GM19193 (cell line): ENCODE results near the gene ADGRF3.

ENCODE experiments used
- POLR2A ChIP-seq: IDR thresholded peaks from 4 replicates; pipeline ENCODE4 v1.6.1; 2011; ENCODE audit not compliant: insufficient read depth, insufficient read length; ENCODE audit errors: extremely low read depth

ADGRF3 gene

GRCh38 chr2:26300234-26300925, 46.2 kb downstream of the ADGRF3 start:
- no peak for TF ChIP-seq POLR2A

- TF ChIP-seq POLR2A: no peak
These were observed 47.0 kb downstream of the ADGRF3 start for GRCh38 chr2:26299471-26300101.

DNA sequence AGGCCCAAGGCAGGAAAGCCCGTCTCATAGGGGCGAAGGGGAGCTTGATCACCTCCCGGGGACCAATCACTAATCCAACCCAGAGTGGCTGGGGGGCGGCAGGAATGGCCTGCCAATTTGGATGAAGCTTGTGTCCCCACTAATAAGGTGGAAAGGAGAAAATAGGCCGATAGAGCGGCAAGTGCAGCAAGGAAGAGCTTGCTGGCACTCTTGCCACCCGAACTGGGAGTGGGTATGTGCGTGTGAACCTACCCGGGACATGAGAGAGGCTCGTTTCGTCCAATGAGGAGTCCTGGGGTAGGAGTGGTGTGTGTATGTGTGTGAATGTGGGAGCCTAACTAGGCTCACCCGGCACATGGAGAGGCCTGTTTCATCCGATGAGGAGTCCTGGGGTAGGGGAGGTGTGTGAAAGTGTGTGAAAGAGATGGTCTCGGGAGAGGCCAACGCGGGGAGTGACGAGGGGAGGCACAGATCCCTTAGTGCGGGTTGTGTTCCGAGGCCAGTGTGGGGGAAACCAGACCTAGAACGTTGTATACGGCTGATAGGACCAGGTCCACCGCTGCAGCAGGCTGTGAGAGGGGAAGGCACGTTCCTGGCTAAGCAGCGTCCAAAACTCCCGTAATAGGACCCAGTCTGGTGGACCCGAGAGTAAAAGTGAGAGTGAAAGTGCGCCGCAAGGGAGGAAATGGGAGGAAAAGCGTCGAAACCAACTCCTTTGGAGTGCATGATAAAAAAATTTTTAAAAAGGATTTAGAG, 47.8 kb downstream of the ADGRF3 start:
- TF ChIP-seq POLR2A: no peak

DNA sequence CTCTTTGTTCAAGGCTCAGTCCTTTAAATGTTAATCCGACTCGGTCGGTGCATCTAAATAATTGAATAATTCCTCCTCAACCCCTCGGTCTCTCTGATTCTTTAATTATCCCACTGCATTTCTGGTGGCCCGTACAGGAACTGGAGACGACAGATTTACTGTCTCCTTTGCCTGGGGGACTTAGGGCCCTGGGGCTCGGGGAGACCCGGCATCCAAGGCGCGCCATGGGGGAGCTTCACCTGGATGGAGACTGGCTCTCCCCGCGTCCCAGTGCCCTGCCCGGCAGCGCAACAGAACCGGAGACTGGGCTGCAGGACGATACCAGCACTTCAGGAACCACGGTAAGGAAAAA, 48.3 kb downstream of the ADGRF3 start:
- no peak for TF ChIP-seq POLR2A

DNA sequence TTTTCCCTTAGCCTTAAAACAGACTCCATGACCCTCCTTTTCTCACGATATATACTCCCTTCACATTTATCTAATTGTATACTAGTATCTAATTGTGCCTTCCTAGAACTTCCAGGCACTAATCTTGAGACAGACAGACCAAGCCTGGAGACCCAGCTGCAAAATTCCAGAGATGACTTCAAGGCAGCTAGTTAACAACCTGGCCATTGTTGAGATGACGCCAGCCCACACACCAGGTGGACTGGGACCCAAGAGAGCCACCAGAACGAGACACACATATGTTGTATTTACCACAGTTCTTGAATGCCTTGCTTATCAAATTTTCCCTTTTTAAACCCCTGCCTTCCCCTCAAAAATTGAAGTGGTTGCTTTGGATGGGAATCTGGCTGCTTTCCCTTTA, 49.5 kb downstream of the ADGRF3 start:
- TF ChIP-seq POLR2A: no peak

DNA sequence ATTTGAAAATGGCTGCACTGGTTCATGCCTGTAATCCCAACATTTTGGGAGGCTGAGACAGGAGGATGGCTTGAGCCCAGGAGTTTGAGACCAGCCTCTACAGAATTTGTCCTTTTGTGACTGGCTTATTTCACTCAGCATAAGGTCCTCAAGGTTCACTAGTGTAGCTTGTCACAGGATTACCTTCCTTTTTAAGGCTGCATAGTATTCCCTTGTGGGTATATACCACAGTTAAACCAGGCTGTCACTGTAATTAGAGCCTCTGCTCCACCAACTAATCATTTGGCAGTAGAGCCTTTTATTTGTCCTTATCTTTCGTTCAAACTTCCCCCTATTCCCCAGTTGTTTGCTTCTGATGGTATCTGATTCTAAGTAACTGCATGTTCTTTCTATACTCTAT, 51.1 kb downstream of the ADGRF3 start:
- TF ChIP-seq POLR2A: no peak

DNA sequence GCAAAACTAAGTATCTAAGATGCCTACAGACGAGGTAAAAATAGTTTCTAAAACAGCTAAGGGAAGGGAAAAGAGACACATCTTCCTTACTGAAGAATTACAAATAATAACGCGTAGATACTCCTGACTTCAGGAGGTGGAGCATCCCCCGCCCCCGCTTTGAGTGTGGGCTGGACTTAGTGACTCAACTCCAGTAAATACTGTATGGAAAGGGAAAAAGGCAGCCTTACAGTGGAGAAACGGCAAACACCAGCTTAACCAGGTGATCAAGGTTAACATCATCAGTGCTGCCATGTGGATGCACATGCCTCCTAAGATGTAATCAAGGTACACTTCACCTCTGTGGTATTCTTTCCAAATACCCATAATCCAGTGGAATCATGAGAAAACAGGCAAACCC, 53.9 kb downstream of the ADGRF3 start:
- TF ChIP-seq POLR2A: no peak

DNA sequence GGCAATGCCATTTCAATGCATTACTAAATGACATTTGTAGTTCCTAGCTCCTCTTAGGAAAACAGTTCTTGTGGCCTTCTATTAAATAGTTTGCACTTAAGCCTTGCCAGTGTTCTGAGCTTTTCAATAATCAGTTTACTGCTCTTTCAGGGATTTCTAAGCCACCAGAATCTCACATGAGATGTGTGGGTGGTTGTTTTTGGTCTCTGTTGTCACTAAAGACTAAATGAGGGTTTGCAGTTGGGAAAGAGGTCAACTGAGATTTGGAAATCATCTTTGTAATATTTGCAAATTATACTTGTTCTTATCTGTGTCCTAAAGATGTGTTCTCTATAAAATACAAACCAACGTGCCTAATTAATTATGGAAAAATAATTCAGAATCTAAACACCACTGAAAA, 56.6 kb downstream of the ADGRF3 start:
- no peak for TF ChIP-seq POLR2A

- no peak for TF ChIP-seq POLR2A
These were observed 60.7 kb downstream of the ADGRF3 start for GRCh38 chr2:26285931-26286330.

GRCh38 chr2:26284132-26284531, 62.5 kb downstream of the ADGRF3 start:
- no peak for TF ChIP-seq POLR2A

DNA sequence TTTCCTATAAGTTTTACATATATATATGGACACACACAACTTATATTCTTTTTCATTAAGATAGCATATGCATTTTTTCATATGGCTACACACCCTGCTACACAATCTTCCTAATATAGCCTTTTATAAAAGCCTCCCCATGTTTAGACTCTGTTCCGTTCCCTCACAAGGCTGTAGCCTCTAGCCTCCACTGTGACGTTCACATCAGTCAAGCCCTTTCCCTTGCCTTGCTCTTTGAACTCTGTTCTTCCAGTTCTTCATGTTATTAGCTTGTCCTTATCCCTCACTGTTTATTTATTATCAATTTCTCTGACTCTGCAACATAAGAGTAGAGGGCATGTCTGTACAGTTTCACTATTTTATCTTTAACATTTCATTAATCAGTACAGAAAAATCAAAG, 63.0 kb downstream of the ADGRF3 start:
- TF ChIP-seq POLR2A: no peak

GRCh38 chr2:26281226-26281625, 65.4 kb downstream of the ADGRF3 start:
- TF ChIP-seq POLR2A: no peak

DNA sequence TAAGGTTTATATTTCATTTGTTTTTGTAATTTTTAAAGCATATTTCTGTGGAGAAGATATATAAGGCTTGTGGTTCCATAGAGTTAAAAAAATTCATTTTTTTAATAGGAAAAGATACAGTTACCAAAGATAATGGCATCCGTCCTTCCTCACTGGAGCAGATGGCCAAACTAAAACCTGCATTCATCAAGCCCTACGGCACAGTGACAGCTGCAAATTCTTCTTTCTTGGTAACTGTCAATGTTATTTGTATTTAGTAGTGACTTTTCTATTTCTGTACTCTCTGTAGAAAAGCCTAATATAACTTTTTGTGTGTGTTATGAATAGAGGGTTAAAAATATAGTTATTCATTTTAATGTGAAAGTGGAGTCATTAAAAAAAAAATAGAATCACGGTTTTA, 66.7 kb downstream of the ADGRF3 start:
- no peak for TF ChIP-seq POLR2A

DNA sequence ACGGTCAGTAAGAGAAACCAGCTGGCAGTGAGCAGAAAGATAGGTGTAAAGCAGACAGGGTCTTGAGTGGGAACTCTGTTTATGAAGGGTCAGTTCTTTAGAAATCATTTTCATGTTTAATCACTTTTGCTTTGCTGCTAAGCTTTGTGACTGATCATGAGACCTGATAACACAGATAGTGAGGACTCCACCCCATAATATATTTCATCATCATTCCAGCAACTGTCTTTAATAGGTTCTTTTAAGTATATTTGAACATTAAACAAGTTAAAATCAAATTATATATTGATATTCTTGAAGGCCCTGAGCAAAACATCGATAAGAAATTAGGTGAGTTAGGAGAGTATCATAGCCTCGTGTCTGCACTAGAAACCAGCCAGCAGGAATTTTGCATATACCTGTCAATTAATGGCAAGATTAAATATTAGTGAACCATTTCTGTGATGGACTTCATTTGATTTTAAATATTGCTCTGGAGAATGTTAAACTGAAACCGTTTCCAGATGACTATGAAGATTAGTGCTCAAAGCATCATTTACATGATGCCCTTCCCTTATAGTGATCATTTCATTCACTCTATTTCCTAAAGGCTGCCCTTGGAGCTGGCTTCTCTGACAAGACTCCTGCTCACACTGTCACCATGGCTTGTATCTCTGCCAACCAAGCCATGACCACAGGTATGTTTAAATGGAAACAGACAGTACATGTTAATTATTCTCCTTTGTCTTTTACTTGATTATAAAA, 69.9 kb downstream of the ADGRF3 start:
- no peak for TF ChIP-seq POLR2A

- no peak for TF ChIP-seq POLR2A
These were observed 72.5 kb downstream of the ADGRF3 start for GRCh38 chr2:26274058-26274613.
